LNCaP clone FGC (cell line): ENCODE measurements around the gene DYNLL1.
"Not testable (repeated sequence)": the region's sequence is repeated elsewhere in the genome, so short reads cannot be mapped to it uniquely, and the experiment has no call there.

Source experiments
- DNase-seq: peaks from one replicate; pipeline ENCODE4 v3.0.0-alpha.2; 2011; ENCODE audit warnings: low read depth
- H3K4me3 ChIP-seq: 2 replicates; pipeline ENCODE4 v1.5.1; 2011; ENCODE audit warnings: mild to moderate bottlenecking, low read depth, low read length, control low read depth
- CTCF ChIP-seq: IDR thresholded peaks from 2 replicates; pipeline ENCODE4 v1.5.1; 2012; ENCODE audit warnings: mild to moderate bottlenecking; ENCODE audit not compliant: control insufficient read depth, insufficient read depth; ENCODE audit errors: extremely low read depth

Gene DYNLL1

DNA sequence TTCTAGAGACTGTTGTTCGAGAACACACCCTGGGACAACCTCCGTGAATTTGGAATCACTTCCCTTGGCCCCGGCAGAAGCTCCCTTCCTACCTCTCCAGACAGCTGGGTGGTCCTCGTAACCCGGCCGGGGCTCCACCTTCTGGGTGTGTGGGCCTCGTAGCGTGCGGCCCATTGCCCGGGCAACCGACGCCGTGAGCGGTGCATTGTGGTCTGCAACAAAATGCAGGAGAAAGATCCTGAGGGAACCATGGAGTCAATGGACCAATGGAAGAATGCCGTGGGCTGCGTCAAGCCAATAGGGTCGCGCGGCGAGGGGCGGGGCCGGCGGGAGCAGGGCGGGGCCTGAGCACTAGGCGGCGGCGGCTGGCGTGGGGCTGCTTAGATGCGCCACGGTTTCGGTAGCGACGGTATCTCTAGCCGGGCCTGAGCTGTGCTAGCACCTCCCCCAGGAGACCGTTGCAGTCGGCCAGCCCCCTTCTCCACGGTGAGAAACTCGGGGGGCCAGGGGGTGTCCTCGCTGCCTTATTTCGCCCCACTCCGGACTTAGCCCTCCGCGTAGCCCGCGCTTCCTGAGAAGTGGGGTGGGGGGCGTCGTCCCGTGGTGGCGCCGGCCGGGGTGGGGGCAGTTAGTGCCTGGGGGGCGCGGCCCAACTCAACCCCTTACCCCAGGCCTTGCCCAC lies at the start of gene DYNLL1:
TSS of gene DYNLL1 (plus strand) at position 383 of the 682 bp plus-strand sequence. CDS start 309 bp downstream, outside the sequence.
- TF ChIP-seq CTCF = no peak
- peak within 1 kb of the TSS; percentile 86 for H3K4me3 ChIP-seq
- peak; percentile 78 for DNase-seq

DNA sequence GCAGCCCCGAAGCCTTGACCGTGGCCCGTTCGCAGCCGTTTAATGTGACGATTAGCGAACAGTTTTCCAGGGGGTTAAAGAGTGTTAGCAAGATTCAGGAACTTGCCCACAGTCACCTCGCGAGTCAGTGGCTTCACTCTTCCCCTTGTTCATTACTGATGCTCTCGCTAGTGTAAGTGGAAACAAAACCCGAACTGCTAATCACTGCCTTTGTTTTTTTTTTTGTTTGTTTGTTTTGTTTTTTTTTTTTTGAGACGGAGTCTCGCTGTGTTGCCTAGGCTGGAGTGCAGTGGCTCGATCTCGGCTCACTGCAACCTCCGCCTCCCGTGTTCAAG lies 49.1 kb upstream of the DYNLL1 start:
- DNase-seq = not testable (repeated sequence)
- peak overlapping the region; percentile 99 for H3K4me3 ChIP-seq

DNA sequence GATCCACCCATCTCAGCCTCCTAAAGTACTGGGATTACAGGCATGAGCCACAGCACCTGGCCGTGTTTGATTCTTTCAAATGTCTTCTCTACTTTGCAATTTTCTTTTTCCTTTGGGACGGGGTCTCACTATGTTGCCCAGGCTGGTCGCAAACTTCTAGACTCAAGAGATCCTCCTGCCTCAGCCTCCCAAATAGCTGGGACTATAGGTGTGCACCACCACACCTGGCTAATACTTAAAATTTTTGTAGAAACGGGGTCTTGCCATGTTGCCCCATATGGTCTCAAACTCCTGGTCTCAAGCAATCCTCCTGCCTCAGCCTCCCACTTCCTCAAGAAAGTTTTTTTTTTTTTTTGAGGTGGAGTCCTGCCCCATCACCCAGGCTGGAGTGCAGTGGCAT lies 47.9 kb upstream of the DYNLL1 start:
- no peak overlapping the region for H3K4me3 ChIP-seq
- TF ChIP-seq CTCF = no peak

GRCh38 chr12:120452524-120452923 lies 43.4 kb upstream of the DYNLL1 start:
- DNase-seq, H3K4me3 ChIP-seq: not testable (repeated sequence)

More for the DNA sequence above, 47.9 kb upstream of the DYNLL1 start:
- DNase-seq = no peak

DNA sequence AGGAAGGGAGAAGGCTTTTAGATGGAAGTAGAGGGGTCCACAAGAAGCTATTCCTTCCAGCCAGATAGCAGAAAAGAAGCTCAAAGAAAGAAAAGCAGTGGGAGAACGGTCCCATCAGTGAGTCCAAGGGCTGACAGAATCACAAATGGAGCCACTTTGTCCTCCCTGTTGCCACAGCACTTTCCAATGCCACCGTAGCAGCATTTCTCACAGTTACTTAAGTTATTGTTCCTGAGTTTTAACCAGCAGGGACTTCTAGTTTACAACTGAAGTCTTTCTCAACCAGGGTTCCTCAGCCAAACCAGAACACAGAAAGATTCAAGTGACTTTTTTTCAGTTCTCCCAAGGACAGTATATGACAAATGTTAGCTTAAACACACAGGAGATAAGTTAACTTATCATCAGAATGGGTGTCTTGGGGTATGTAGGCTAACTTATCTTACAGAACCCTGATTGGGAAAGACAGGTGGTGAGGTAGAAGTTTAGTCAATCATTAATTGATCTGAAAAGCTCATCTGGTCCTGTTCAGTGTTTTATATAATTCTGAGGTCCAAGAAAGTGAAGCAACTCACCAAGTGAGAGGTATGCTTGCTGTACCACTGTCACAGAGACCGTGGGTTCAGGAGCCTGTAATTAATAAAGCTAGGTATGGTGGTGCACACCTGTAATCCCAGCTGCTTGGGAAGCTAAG lies 42.7 kb upstream of the DYNLL1 start:
- DNase-seq = no peak
- TF ChIP-seq CTCF = no peak
- H3K4me3 ChIP-seq = no peak overlapping the region

DNA sequence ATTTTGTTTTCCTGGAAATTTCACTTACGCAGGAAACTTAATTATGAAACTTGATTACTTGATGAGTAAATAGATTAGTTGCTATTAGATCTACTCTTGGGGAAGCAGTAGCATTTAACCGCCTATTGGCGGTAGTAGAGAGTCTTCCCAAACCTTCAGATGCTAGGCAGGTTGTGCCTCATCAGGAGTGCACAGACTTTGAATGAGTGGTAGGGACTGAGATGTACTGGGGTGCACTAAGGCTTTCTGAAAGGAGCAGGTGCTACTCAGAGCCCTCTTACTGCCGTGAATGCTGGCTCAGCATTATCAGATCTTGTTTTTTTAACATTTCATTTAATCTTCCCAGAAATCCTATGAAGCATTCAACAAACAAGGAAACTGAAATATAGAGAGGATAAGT lies 41.9 kb upstream of the DYNLL1 start:
- peak; percentile 40 for TF ChIP-seq CTCF
- DNase-seq = no peak
- H3K4me3 ChIP-seq = no peak overlapping the region

GRCh38 chr12:120455302-120455701 lies 40.6 kb upstream of the DYNLL1 start:
- no peak overlapping the region for H3K4me3 ChIP-seq
- no peak for TF ChIP-seq CTCF
- DNase-seq = no peak

GRCh38 chr12:120457133-120457532 lies 38.8 kb upstream of the DYNLL1 start:
- TF ChIP-seq CTCF = peak; percentile 28; the same call in 1 of the 2 replicates
- no peak overlapping the region for H3K4me3 ChIP-seq
- DNase-seq = no peak
